H1 (cell line): ENCODE measurements around the gene MVK.

Source experiments
- CTBP2 ChIP-seq: IDR thresholded peaks from 2 replicates; pipeline ENCODE4 v1.7.0; 2011; ENCODE audit warnings: borderline replicate concordance, mild to moderate bottlenecking, moderate library complexity, mixed read lengths, low read length; ENCODE audit not compliant: insufficient read depth, insufficient read length
- CTCF ChIP-seq, 3 experiments: IDR thresholded peaks; 1 replicate in 2 of 3; 2 replicates in 1 of 3; pipeline versions ENCODE4 v1.5.1 to v1.6.1; 2011; ENCODE audit warnings: low read length in 3 of 3, mild to moderate bottlenecking in 3 of 3, inconsistent platforms in 2 of 3, low read depth in 1 of 3, moderate library complexity in 1 of 3; ENCODE audit not compliant: insufficient read depth in 1 of 3; ENCODE audit errors: control extremely low read depth in 1 of 3
- EP300 ChIP-seq, 2 experiments: IDR thresholded peaks; 1 replicate in 1 of 2; 2 replicates in 1 of 2; pipeline ENCODE4 v1.6.1; 2011 to 2012; ENCODE audit warnings: low read depth in 2 of 2, low read length in 2 of 2, mild to moderate bottlenecking in 2 of 2, borderline replicate concordance in 1 of 2, inconsistent platforms in 1 of 2, moderate library complexity in 1 of 2
- EZH2 ChIP-seq: fragments of 200-600 bp; sonication (generic); IDR thresholded peaks from 2 replicates; pipeline ENCODE4 v1.7.1; 2012; ENCODE audit warnings: low read depth, mild to moderate bottlenecking, moderate library complexity, low read length, inconsistent platforms; ENCODE audit not compliant: severe bottlenecking
- HDAC2 ChIP-seq, 2 experiments: fragments of 300-600 bp in 1 of 2; sonication (generic) in 1 of 2; IDR thresholded peaks; 2 replicates each; pipeline ENCODE4 v1.6.1; 2011 to 2012; ENCODE audit warnings: low read depth in 2 of 2, low read length in 2 of 2, mild to moderate bottlenecking in 2 of 2, moderate library complexity in 2 of 2, borderline replicate concordance in 1 of 2, inconsistent platforms in 1 of 2
- JUND ChIP-seq: IDR thresholded peaks from 2 replicates; pipeline ENCODE4 v1.6.1; 2011; ENCODE audit warnings: mild to moderate bottlenecking, improper control_type of control experiment, low read length
- POLR2A ChIP-seq, 2 experiments: IDR thresholded peaks; 1 replicate in 1 of 2; 2 replicates in 1 of 2; pipeline ENCODE4 v1.6.1; 2011; ENCODE audit warnings: low read depth in 2 of 2, low read length in 2 of 2, mild to moderate bottlenecking in 2 of 2; ENCODE audit errors: control extremely low read depth in 1 of 2
- POLR2AphosphoS5 ChIP-seq: IDR thresholded peaks from 2 replicates; pipeline ENCODE4 v1.6.1; 2011; ENCODE audit warnings: low read depth, low read length
- RAD21 ChIP-seq, 2 experiments: IDR thresholded peaks in 1 of 2; conservative IDR thresholded peaks in 1 of 2; 2 replicates each; pipeline ENCODE4 v1.6.1; 2011; ENCODE audit warnings: low read depth in 2 of 2, low read length in 2 of 2, improper control_type of control experiment in 1 of 2, inconsistent platforms in 1 of 2, mild to moderate bottlenecking in 1 of 2, moderate library complexity in 1 of 2
- YY1 ChIP-seq: IDR thresholded peaks from 2 replicates; pipeline ENCODE4 v1.6.1; 2011; ENCODE audit warnings: low read depth, mild to moderate bottlenecking, low read length

- TF ChIP-seq CTCF (IDR thresholded peaks at IDR 0.05; ENCODE audit: control extremely low read depth in 1 of 3, insufficient read depth in 1 of 3, low read depth in 1 of 3, low read length in 3 of 3) (no peak), POLR2AphosphoS5 (no peak), CTBP2 (no peak), POLR2A (IDR thresholded peaks at IDR 0.05; ENCODE audit: control extremely low read depth in 1 of 2, low read depth in 2 of 2, low read length in 2 of 2) (no peak), EZH2 (no peak), RAD21 (IDR thresholded peaks at IDR 0.05 in 1 of 2, conservative IDR thresholded peaks at IDR 0.05 in 1 of 2; ENCODE audit: low read depth in 2 of 2, low read length in 2 of 2) (no peak), JUND (no peak), YY1 (no peak), EP300 (IDR thresholded peaks at IDR 0.05; ENCODE audit: borderline replicate concordance in 1 of 2, low read depth in 2 of 2, low read length in 2 of 2) (no peak), HDAC2 (IDR thresholded peaks at IDR 0.05; ENCODE audit: borderline replicate concordance in 1 of 2, low read depth in 2 of 2, low read length in 2 of 2) (no peak)
Measured at GRCh38 chr12:109608793-109609192, 35.2 kb downstream of the MVK start.
